DMS53 treated with DMSO at 0.1 percent for 48 hours (cell line): ENCODE data around the gene FAM181A.

Experiments
- DNase-seq: peaks from one replicate; lab custom pipeline; 2025; ENCODE audit not compliant: unreplicated experiment; lab: John Stamatoyannopoulos, UW

FAM181A gene

GRCh38 chr14:93947282-93947681 lies 20.1 kb downstream of the FAM181A start:
- no peak for DNase-seq

GRCh38 chr14:93949511-93950075 lies 22.4 kb downstream of the FAM181A start:
- no peak for DNase-seq

GRCh38 chr14:93950948-93951634 lies 23.9 kb downstream of the FAM181A start:
- DNase-seq, result no peak

- DNase-seq, result no peak
Measured at GRCh38 chr14:93951635-93952540, 24.7 kb downstream of the FAM181A start.

DNA sequence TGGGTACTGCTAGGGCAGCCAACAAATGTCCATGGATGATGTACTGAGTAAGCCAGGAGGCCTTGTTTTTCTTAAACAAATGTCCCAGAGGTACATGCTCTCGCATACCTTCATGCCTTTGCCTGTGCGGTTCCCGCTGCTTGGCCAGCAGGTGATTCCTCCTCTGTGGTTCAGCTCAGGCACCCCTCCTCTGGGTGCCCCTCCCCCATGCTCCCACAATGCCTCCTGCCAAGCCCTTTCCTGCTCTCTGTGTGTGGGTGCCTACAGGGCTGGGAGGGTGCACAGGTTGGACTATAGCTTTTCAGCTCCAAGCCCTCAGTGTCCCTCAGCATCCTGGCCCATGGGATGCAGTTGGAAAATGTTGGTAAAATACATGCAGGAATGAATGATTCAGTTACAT lies 25.7 kb downstream of the FAM181A start:
- no peak for DNase-seq

GRCh38 chr14:93953263-93953662 lies 26.1 kb downstream of the FAM181A start:
- no peak for DNase-seq

GRCh38 chr14:93953739-93954515 lies 26.8 kb downstream of the FAM181A start:
- DNase-seq, result no peak

DNA sequence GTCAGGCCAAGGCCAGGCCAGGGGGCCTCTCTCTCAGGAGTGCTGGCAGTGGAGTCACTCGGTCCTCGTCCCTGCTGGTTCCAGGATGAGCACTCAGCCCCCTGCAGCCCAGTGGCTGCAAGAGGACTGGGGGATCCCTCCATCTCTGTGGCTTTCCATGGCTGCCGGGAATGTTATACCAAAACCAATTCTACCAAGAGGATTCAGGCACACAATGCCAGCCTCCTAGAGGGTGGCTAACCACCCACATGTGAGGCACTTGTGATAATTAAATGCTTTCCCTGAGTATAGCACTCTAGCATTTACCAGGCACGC lies 27.3 kb downstream of the FAM181A start:
- no peak for DNase-seq

DNA sequence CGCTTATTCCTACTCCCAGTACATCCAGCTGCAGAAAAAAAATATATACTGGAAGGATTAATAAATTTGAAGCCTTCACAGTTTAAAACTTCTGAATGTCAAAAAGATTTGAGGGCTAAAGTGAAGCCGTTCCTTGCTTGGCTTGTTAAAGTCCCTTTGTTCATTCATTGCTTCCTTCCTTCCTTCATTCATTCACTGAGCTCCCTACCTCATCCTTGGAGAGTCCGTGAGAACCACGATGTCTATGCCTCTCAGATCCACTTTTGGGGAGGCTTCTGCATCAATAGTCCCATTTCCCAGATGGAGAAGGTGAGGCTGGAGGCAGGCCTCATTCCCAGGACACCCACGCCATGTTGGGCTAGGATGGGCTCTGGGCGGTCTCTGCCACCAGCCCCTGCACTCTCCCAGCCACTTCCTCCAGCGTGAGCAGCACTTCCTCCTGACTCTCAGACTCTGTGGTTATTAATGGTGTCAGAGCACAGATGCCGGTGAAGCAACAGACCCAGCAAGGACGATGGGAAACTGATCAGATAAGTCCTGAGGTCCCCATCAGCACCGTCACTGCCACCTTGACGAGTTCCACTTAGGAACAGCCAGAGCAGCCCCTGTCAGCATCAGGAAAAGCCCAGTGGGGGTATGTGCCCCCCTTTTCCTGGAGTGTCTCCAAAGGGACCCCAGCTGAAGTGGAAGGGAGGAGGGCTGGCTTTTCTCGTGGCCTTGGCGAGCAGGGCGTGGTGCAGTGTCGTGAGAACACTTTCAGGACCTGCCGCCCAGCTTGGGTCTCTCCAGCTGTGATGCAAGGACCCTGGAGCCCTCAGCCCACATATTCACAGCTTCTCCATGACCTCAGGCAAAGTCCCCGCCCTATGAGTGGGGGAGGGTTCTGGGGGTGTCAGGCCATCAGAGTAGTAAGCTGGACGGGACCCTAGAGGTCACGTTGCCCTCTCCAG lies 28.0 kb downstream of the FAM181A start:
- no peak for DNase-seq

- DNase-seq, result no peak
Measured at GRCh38 chr14:93955850-93956481, 28.8 kb downstream of the FAM181A start.

GRCh38 chr14:93956514-93957332 lies 29.6 kb downstream of the FAM181A start:
- no peak for DNase-seq

DNA sequence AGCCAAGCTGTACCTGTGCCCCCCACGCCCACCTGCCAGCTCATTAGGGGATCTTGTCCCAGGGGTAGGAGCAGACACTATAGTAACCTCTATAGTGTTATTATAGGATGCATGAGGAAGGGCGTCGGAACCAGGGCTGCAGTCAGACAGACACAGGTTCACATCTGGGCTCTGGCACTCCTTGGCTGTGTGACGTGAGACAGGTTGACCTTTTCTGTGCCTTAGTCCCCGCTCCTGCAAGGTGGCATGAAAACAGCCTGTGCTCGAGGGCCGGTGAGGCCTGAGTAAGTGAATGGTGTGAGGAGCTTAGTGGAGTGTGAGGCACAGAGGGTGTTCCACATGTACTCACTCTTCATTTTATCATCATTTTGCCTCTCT lies 30.2 kb downstream of the FAM181A start:
- no peak for DNase-seq

DNA sequence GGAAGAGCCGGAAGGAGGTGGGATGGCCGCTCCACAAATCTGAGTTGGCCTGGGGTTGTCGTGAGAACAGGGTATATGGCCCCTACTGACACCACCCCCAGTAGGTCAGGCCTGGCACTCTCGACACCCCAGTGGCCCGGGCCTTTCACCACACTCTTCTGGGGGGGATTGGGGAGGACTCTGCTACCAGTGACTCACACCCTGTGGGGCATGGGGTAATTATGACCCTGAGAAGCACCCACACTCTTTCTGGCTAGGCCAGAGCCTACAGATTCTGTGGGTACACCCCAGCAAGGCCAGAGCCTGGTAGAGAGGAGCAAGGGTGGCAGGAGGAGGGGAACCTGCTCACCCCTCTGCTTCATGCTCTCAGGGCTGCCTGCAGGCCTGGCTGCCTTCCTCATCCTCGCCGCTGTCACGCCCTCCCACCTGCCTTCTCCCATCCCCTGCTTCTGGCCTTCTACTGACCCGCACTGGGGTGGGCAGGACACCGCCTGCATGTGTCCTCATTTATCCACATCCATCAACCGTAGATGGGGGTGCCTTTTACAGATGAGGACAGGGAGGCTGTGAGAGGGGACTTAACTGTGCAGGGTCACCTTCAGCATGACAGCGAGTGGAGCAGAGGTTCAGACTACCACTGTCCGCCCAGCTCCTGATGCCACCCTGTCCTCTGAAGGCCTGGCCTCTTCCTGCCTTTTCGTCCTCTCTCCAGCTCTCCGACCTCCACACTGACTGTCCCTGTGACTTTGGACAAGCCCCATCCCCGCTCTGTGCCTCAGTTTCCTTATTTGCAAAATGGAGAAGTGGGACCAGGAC lies 30.8 kb downstream of the FAM181A start:
- no peak for DNase-seq

DNA sequence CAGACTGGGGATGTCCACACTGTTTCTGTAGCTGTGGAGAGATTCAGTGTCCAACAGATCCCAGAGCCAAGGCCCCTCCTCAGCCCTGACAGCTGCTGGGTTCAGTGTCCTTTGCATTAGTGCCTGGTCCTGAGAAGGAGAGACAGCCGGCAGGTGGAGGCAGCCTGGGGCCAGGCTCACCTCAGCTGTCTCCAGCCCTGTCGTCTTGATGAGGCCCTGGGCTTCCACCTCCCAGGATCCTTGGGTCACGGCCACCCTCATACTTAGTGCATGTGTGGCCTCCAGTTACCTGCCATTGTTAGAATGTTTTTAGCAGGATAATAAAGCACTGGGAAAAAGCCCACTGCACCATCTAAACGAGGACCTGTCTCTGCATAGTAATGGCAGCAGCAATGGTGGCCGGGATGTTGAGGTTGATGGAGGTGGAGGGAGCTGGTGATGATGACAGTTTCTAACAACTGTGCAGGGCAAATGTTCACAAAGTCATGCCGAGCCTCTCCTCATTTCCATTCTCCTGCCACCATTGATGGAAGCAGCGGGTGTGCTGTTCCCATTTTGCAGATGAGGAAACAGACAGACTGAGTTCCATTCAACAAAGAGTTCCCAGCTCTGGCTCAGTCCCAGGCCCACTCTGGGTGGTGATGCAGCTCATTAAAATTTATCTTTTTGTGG lies 31.6 kb downstream of the FAM181A start:
- no peak for DNase-seq

DNA sequence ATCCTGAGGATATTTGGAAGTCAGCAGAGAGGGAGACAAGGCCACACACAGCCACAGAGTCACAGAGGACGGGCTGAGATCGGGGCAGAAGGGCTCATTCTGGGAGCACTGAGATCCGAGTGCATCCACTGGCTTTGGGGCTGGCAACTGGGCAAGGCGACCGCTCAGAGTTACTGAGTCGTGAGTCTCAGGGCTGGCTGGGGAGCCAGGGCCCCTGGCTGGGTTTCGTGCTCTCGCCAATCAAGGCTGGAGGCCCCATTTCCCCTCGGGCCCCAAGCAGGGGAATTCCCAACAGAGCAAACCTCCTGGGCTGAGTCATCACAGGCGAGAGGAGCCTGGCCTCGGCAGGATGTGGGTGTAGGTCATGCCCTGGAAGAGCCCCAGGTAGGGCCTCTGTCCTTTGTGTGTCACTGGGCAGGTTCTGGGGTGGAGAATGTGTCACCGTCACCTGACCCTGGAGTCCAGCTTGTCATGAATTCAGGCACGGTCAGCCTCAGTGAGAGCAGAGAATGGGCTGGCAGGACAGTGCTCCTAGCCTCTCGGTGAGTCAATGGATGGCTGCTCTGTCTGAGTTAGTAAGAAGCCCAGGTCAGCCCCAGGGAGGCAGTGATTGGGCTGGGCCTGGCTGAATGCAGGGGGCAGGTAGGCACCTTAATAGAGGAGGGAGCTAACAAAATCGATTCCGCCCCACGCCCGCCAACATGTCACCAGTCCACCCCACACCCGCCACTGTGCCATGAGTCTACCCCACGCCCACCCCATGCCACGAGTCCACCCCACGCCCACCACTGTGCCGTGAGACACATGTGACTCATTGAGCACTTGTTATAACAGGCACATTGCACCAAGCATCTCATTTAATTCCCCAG lies 32.3 kb downstream of the FAM181A start:
- peak; percentile 77 for DNase-seq

GRCh38 chr14:93960108-93960475 lies 32.9 kb downstream of the FAM181A start:
- DNase-seq, result no peak
